A673 (cell line): ENCODE measurements around the gene PRLR. TPM values are rescaled to one million over a fixed set of nuclear protein-coding genes. Genes with fewer than 3 reads are reported as not detected.

Experiments
- BruUV-seq: library from RNA; stranded (reverse); fragments of 400-500 nt; replicated peaks from 2 replicates; lab custom pipeline; 2021; lab: Mats Ljungman, UMichigan
- CTCF ChIA-PET: fragments of 300-600 bp; sonication (Branson Sonifier 250); formaldehyde crosslinking; loops from one replicate; lab custom pipeline; 2022; ENCODE audit warnings: antibody characterized with exemption; lab: Charles Lee
- POLR2A ChIA-PET: fragments of 300-600 bp; sonication (Branson Sonifier 250); formaldehyde crosslinking; loops from one replicate; lab custom pipeline; 2022; ENCODE audit warnings: antibody characterized with exemption; ENCODE audit not compliant: low non-redundant PET; lab: Charles Lee
- DNase-seq: peaks from one replicate; pipeline ENCODE4 v3.0.0-alpha.2; 2015; ENCODE audit warnings: low spot score
- H3K27ac ChIP-seq: fragments of 200-600 bp; sonication (generic); 2 replicates; pipeline ENCODE4 v1.5.1; 2016; ENCODE audit warnings: mixed run types, low read depth, mild to moderate bottlenecking, mixed read lengths, antibody characterized with exemption, low read length; ENCODE audit not compliant: poor library complexity, severe bottlenecking
- H3K27me3 ChIP-seq: fragments of 200-600 bp; sonication (generic); replicated peaks from 2 replicates; pipeline ENCODE4 v1.6.1; 2017; ENCODE audit warnings: mixed run types, low read depth, mild to moderate bottlenecking, mixed read lengths, antibody characterized with exemption, low read length; ENCODE audit not compliant: insufficient read depth, poor library complexity
- H3K36me3 ChIP-seq: fragments of 200-600 bp; sonication (generic); 2 replicates; pipeline ENCODE4 v1.6.1; 2016; ENCODE audit warnings: mixed run types, mild to moderate bottlenecking, mixed read lengths, antibody characterized with exemption, low read length; ENCODE audit not compliant: insufficient read depth, poor library complexity, severe bottlenecking
- H3K4me1 ChIP-seq: fragments of 200-600 bp; sonication (generic); 2 replicates; pipeline ENCODE4 v1.6.1; 2017; ENCODE audit warnings: mixed run types, mild to moderate bottlenecking, mixed read lengths, antibody characterized with exemption, low read length; ENCODE audit not compliant: insufficient read depth, poor library complexity, severe bottlenecking
- H3K4me3 ChIP-seq: fragments of 200-600 bp; sonication (generic); 2 replicates; pipeline ENCODE4 v1.5.1; 2016; ENCODE audit warnings: low read depth, mixed run types, mild to moderate bottlenecking, mixed read lengths, low read length; ENCODE audit not compliant: poor library complexity, severe bottlenecking
- H3K9me3 ChIP-seq: fragments of 200-600 bp; sonication (generic); 2 replicates; pipeline ENCODE4 v1.6.1; 2016; ENCODE audit warnings: mixed run types, low read depth, mild to moderate bottlenecking, mixed read lengths, antibody characterized with exemption, low read length; ENCODE audit not compliant: poor library complexity, severe bottlenecking
- CTCF ChIP-seq: fragments of 300-800, 200-600 bp; sonication (generic); conservative IDR thresholded peaks from 2 replicates; pipeline ENCODE4 v1.5.1; 2017; ENCODE audit warnings: low read depth, mild to moderate bottlenecking, antibody characterized with exemption, low read length, moderate library complexity, mixed read lengths
- EZH2 ChIP-seq: fragments of 200-600 bp; sonication (generic); IDR thresholded peaks from 2 replicates; pipeline ENCODE4 v1.6.1; 2017; ENCODE audit warnings: borderline replicate concordance, low read depth, mild to moderate bottlenecking, mixed read lengths, antibody characterized with exemption, low read length; ENCODE audit not compliant: poor library complexity, severe bottlenecking
- intact Hi-C: fragments of 100-400 bp; cut with micrococcal nuclease; formaldehyde crosslinking; loops from one replicate; pipeline ENCODE4 v1.10.0; 2022; ENCODE audit not compliant: unreplicated experiment
- total RNA-seq: library from RNA; stranded (reverse); gene quantifications from 2 replicates; pipeline ENCODE4 v1.2.3, GENCODE V29; 2021

PRLR gene
- total RNA-seq, 1 experiment from 2014 or later = not detected

DNA sequence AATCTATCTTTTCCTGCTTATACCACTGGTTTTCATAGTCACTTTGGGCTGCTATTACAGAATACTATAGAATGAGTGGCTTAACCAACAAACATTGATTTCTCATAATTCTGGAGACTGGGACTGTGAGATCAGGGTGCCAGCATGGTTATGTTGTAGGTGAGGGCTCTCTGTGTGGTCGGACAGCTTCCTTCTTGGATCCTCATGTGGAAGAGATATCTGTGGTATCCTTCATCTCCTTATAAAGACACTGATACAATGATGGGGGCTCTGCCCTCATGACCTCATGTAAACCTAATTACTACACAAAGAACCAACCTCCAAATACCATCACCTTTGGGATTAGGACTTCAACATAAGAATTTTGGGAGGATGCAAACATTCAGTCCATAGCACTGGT is 13.9 kb upstream of the PRLR start:
- CTCF ChIA-PET = no interaction called here
- TF ChIP-seq EZH2 (no peak), CTCF (no peak)
- H3K4me1 ChIP-seq = no peaks in the 10 kb centered on the region
- intact Hi-C loops = no loop called here
- H3K4me3 ChIP-seq = no peak overlapping the region
- H3K27me3 ChIP-seq = no peaks in the 10 kb centered on the region
- DNase-seq = no peak
- no peaks in the 10 kb centered on the region for H3K36me3 ChIP-seq
- POLR2A ChIA-PET = no interaction called here
- no peak overlapping the region for H3K27ac ChIP-seq
- no TSS peak for BruUV-seq
- H3K9me3 ChIP-seq = no peaks in the 10 kb centered on the region

GRCh38 chr5:35242702-35243258 is 12.5 kb upstream of the PRLR start:
- H3K4me3 ChIP-seq = no peak overlapping the region
- POLR2A ChIA-PET = no interaction called here
- no peak for DNase-seq
- no peak for TF ChIP-seq CTCF
- no peak for TF ChIP-seq EZH2
- H3K27me3 ChIP-seq = no peaks in the 10 kb centered on the region
- no peak overlapping the region for H3K27ac ChIP-seq
- CTCF ChIA-PET = no interaction called here
- no peaks in the 10 kb centered on the region for H3K9me3 ChIP-seq
- H3K4me1 ChIP-seq = no peaks in the 10 kb centered on the region
- no peaks in the 10 kb centered on the region for H3K36me3 ChIP-seq
- BruUV-seq = no TSS peak
- intact Hi-C loops = no loop called here

GRCh38 chr5:35240892-35241291 is 10.6 kb upstream of the PRLR start:
- H3K27me3 ChIP-seq = no peaks in the 10 kb centered on the region
- H3K27ac ChIP-seq = no peak overlapping the region
- POLR2A ChIA-PET = no interaction called here
- BruUV-seq = no TSS peak
- DNase-seq = no peak
- no peak for TF ChIP-seq CTCF
- no peak for TF ChIP-seq EZH2
- CTCF ChIA-PET = no interaction called here
- intact Hi-C loops = no loop called here
- no peaks in the 10 kb centered on the region for H3K9me3 ChIP-seq
- H3K36me3 ChIP-seq = no peaks in the 10 kb centered on the region
- H3K4me3 ChIP-seq = no peak overlapping the region
- H3K4me1 ChIP-seq = no peaks in the 10 kb centered on the region
